H1 (cell line): Measurements from ENCODE around the gene CYGB.

Source experiments
- CTCF ChIP-seq, 3 experiments: IDR thresholded peaks; 1 replicate in 2 of 3; 2 replicates in 1 of 3; pipeline versions ENCODE4 v1.5.1 to v1.6.1; 2011; ENCODE audit warnings: low read length in 3 of 3, mild to moderate bottlenecking in 3 of 3, inconsistent platforms in 2 of 3, low read depth in 1 of 3, moderate library complexity in 1 of 3; ENCODE audit not compliant: insufficient read depth in 1 of 3; ENCODE audit errors: control extremely low read depth in 1 of 3
- EZH2 ChIP-seq: fragments of 200-600 bp; sonication (generic); IDR thresholded peaks from 2 replicates; pipeline ENCODE4 v1.7.1; 2012; ENCODE audit warnings: low read depth, mild to moderate bottlenecking, moderate library complexity, low read length, inconsistent platforms; ENCODE audit not compliant: severe bottlenecking
- MAFK ChIP-seq: IDR thresholded peaks from 2 replicates; pipeline ENCODE4 v1.6.1; 2012; ENCODE audit warnings: low read depth, mild to moderate bottlenecking, improper control_type of control experiment, low read length
- NRF1 ChIP-seq: IDR thresholded peaks from 2 replicates; pipeline ENCODE4 v1.6.1; 2011; ENCODE audit warnings: mild to moderate bottlenecking, low read depth, low read length, improper control_type of control experiment
- POLR2A ChIP-seq, 2 experiments: IDR thresholded peaks; 1 replicate in 1 of 2; 2 replicates in 1 of 2; pipeline ENCODE4 v1.6.1; 2011; ENCODE audit warnings: low read depth in 2 of 2, low read length in 2 of 2, mild to moderate bottlenecking in 2 of 2; ENCODE audit errors: control extremely low read depth in 1 of 2
- TEAD4 ChIP-seq: IDR thresholded peaks from 2 replicates; pipeline ENCODE4 v1.6.1; 2012; ENCODE audit warnings: low read depth, low read length, inconsistent platforms, mixed read lengths

DNA sequence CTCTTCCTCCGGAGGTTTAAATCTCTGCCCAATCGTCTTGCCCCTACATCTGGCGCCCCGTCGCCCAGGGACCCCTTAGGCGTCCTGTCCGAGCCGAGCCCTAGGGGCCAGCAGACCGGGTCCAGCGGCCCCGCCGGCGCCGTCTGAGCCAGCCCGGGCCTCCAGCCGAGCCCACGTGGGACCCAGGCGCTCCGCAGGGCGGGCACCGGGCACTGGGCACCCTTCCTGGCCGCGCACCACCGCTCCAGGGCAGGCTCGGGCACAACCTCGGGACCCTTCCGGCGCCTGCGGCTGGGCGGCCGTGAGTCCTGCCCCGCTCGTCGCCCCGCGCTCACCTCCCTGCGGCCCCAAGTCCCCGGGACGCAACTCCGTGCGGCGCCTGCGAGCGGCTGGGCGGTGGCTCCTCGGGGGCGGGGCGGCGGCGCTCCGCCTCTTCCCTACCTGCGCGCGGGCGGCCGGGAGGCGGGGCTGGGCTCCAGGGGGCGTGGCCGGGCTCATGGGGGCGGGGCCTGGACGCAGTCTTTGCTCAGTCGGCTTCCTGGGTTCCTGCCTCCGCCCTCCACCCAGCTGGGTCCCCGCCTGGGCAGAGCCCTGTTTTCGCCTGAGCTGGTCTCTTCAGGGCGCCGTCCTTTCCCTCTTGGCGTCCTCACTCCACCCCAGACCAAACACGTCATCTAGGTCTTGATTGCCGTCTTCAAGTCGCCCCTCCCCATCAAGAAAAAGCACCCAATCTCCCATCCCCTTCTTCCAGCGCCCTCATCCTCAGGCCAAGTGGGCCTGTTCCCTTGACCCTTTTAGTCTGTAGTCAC, 36.3 kb downstream of the CYGB start, which contains the start of gene RHBDF2:
- TF ChIP-seq EZH2 = no peak
- no peak for TF ChIP-seq CTCF (IDR thresholded peaks at IDR 0.05; ENCODE audit: control extremely low read depth in 1 of 3, insufficient read depth in 1 of 3, low read depth in 1 of 3, low read length in 3 of 3)
- TF ChIP-seq NRF1 = no peak
- no peak for TF ChIP-seq TEAD4
- no peak for TF ChIP-seq MAFK
- TF ChIP-seq POLR2A (IDR thresholded peaks at IDR 0.05; ENCODE audit: control extremely low read depth in 1 of 2, low read depth in 2 of 2, low read length in 2 of 2) = peak in 1 of 2 experiments; percentile 71; a peak in 2 of 3 replicates
